GM18499 (cell line): Measurements from ENCODE around the gene HNRNPLL.
A peak's percentile ranks its signal among the peaks of the same experiment; 100 is the strongest.
"Not testable (repeated sequence)": the region's sequence is repeated elsewhere in the genome, so short reads cannot be mapped to it uniquely, and the experiment has no call there.

Experiments
- ATAC-seq: cut with Tn5 transposase; IDR thresholded peaks from one replicate; pipeline ENCODE4 v1.9.1; 2021; ENCODE audit warnings: moderate number of reproducible peaks; ENCODE audit not compliant: insufficient read depth, unreplicated experiment

Gene HNRNPLL

DNA sequence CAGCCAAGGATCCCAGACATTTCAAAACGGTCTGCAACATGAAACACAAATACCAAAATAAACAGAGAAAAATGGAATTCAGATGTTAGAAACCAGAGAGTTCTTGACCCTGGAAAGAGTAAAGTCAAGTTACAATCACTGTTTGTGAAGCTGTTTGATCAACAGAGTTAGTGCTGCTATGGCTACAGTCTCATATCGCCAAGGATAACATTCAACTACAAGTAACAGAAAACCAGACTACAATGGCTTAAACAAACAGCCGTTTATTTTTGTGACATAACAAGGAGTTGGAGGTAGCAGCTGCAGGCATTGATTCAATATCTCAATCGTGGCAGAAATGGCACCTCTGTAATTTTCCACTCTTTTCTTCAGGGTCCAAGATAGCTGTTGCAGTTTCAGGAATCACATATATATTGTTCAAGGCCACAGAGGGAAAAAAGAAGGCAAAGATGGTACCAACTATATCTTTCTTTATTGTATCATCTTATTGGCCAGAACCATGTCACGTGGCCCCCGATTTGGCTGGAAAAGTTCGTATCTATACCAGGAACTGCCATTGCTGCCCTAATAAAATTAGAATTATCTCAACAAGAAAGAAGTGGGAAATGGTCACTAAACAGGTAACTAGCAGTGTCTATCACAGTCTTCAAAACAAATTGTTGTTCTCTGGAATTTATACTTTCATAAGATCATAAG is 17.7 kb upstream of the HNRNPLL start:
- no peak for ATAC-seq

DNA sequence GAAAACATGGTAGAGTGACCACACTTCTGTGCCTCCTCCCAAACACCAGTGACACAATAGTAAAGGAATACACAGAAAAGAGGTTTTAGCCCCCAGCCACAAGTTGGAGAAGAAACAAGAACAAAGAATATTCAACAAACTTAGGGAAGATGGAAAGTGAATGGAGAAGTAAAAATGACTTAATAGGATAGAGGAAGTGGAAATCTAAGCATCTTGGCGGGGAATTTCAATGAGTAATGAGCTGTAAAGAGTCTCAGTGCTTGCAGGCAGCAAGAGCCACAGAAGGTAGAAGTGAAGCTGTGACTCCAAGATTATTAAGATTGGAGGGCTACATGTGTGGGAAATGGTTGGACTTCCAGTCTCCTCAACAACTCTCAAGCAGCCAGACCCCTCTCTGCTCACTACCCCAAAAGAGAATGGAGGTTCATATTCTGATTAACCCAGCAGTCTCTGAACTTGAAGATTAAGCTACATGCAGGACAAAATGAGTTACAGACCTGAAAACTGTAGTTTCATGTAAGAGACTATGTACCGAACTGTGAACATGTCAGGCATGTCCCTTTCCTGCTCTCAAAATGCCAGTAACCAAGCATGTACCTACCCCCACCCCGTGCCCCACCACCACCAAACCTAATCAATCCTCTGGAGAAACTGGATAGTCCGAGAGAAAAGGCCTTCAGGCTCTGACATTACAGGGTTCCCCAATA is 16.9 kb upstream of the HNRNPLL start:
- no peak for ATAC-seq

- ATAC-seq: no peak
Measured at GRCh38 chr2:38617301-38617700, 14.6 kb upstream of the HNRNPLL start.

GRCh38 chr2:38615237-38615636 is 12.5 kb upstream of the HNRNPLL start:
- ATAC-seq: no peak

DNA sequence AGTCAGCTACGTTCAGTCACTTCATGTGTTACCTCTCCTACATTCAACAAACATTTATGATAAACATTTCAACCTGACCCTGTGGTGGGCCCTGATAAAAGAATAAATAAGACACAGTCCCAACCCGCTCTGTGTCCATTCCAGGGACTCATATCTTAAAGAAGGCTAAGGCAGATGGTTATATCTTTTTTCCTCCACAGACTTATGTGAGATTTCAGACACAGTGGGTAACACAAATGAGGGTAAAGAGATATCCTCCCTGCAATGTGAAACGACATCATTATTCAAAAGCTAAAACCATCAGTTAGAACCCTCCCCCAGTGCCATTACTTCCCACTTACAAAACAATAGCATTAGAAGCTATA is 11.1 kb upstream of the HNRNPLL start:
- ATAC-seq: no peak

GRCh38 chr2:38613126-38613848 is 10.6 kb upstream of the HNRNPLL start:
- no peak for ATAC-seq

- ATAC-seq: peak; percentile 41
Measured at GRCh38 chr2:38610851-38611801, 8.4 kb upstream of the HNRNPLL start.

DNA sequence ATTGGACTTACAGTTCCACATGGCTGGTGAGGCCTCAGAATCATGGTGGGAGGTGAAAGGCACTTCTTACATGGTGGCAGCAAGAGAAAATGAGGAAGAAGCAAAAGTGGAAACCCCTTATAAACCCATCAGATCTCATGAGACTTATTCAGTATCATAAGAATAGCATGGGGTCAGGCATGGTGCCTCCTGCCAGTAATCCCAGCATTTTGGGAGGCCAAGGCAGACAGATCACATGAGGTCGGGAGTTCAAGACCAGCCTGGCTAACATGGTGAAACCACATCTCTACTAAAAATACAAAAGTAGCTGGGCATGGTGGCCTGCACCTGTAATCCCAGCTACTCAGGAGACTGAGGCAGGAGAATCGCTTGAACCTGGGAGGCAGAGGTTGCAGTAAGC is 6.5 kb upstream of the HNRNPLL start:
- ATAC-seq: not testable (repeated sequence)

GRCh38 chr2:38608755-38609154 is 6.0 kb upstream of the HNRNPLL start:
- no peak for ATAC-seq

GRCh38 chr2:38605298-38605830 is 2.6 kb upstream of the HNRNPLL start:
- no peak for ATAC-seq

DNA sequence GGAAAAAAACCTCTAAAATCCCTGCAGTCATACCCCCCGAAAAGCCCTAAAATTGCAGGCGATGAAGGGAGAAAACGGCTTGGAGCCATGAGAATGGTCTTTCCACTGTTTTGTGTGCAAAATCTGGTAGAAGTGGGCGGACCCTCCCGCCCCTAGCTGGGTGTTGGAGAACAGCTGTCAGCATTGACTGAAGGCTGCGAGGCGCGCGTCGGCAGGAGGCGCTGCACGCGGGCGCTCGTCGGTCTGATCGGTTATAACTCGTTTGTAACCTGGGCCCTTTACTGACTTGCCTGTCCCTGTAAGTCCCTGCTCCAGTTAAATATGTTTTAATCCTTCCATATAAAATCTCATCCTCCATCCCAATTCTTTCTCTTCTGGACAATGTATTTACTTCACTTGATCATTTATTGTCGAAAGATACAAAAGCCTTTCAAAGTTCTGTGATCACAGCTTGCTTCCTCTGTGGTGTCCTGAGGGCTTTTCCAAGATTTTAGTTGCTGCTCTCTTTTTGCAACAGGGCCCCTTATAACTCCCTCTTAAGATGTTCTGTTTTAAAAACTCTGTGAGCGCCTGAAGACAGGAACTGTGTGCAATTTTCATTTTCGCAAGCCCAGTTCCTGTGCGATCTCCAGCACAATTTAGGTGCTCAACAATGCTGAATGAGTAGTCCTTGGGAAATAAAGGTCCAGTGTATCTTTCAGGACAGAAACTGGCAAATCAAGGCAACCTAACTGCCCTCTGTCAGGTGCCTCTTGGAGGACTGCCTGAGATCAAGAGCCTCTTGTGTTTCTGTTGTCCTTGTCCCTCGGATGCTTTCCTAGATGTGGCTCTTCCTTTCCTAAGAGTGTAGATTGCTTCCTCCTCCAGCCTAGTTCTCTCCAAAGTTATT is 918 bp upstream of the HNRNPLL start:
- ATAC-seq: no peak

DNA sequence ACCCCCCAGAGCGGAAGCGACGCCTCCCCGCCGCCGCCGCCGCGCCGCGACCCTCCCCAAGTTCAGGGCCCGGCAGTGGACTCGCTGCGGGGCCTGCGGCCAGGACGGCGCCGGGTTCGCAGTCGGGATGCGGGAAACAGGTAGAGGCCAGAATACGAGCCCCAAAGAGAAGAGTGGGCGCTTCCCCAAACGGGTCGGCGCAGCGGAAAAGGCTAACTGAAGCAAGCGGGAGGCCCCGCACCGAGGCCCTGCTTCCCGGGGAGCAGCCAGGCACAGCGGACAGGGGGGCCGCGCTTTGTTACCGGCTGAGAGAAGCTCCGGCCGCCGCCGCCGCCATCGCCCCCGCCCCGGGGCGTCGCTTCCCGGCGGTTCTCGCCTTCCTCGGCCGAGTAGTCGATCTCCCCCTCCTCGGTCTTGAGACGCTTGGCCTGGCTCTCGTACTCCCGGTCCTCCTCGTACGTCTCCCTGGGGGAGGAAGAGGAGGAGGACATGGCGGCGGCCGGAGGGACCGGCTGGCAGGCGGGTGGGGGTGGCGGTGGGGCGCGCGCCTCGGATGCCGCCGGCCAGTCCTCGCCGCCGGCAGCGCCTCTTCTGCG is 494 bp downstream of the HNRNPLL start:
- ATAC-seq: no peak

DNA sequence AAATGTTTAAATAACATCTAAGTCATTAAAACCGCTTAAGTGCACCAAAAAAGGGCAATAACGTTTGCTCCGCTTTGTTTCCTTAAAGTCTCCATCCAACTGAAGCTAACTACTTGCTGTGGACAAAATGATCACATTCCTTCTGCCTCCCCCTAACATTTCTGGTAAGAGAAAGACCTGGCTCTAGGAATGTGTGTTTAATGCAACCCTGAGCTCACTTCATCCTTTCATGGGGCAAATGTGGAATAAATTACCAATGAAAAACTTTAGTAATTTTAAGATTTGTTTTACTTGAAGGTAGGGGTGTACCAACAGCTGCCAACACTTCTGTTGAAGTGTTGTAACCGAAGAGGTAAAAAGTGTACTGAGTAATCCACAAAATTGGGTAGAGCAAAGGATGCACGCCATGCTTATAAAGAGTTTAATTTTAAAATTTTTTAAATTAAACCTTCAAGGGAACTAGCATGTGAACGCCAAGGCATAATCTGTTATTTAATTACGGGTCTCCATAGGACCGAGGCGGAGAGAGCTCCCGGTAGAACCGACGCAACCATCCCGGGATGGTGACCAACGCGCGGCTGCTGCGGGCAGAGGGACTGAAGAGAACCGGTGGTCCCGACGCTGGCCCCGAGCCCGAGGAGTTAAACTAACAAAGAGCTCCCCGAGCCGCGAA is 1.1 kb downstream of the HNRNPLL start:
- ATAC-seq: no peak

DNA sequence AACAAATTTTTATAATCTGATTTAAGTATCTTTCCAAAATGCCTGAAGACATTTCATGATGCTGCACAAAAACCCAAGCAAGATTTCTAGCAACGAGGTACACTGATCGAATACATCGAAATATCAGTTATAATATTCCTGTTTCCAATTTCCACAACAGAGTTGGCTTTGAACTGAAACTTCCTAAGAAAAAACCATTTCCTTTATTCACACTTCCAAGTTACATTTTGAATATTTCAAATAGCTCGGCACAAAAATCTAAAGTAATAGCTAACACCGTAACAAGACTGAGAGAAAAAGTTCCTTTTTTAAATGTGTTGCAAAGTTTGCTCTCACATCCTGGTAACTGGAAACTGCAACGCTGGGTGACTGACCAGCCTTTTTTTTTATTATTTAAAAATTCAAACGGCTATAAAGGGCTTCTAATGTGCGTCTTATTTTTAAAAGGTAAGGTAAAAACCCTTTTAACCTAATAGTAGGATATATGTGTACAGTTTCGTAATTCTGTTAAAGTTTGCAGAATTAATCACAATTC is 1.7 kb downstream of the HNRNPLL start:
- no peak for ATAC-seq

DNA sequence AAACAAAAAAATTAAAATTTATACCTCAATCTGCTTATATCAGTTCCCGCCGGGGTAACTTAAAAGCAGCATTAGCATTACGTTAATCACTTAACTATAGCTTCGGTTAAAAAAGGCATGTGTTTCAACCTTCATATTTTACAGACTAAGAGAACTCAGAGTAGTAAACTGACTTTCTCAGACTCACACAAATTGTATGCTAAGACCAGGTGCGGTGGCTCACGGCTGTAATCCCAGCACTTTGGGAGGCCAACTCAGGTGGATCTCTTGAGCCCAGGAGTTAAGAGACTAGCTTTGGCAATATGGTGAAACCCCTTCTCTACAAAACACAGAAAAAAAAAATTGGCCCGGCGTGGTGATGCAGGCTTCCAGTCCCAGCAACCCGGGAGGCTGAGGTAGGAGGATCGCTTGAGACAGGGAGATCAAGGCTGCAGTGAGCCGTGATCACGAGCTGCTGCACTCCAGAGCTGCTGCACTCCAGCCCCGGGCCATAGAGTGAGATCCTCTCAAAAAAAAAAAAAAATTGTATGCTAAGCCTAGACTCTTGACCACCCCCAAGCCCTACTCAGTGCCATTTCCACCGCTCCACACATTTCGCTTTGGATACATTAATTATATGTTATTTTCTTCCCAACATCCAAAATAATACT is 2.4 kb downstream of the HNRNPLL start:
- ATAC-seq: no peak

DNA sequence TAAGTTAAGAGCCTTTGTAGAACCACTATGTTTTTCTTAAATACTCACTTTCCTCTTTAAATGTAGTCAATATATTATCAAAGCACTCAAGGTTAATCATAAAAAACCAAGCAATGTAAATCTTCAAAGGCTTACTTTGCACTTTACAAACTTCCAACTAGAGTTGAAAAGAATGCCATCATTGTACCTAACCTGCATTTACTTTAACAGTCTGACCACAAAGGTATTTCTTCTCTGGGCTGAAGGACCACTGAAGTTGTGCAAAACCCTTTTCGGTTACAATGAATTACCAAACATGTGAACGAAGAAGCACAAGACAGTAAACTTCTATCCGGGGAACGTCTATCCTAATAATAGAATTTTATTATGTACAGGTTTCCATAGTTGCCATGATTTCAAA is 3.0 kb downstream of the HNRNPLL start:
- no peak for ATAC-seq

DNA sequence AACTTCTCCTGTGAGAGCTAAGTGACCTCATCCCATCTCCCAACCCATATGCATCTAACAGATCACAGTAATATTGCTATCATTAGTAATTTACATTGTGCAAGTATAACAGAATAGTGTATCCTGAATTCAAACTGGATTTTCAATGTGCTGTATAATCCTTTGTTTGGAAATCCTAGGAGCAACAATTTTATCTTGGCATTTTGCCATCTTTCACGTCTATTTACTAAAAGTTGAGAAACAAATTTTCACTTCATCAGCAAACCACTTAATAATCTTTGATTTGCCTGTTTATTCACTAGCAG is 3.8 kb downstream of the HNRNPLL start:
- no peak for ATAC-seq
